ENCODE results near the gene PELI2.

The PELI2 gene

DNA sequence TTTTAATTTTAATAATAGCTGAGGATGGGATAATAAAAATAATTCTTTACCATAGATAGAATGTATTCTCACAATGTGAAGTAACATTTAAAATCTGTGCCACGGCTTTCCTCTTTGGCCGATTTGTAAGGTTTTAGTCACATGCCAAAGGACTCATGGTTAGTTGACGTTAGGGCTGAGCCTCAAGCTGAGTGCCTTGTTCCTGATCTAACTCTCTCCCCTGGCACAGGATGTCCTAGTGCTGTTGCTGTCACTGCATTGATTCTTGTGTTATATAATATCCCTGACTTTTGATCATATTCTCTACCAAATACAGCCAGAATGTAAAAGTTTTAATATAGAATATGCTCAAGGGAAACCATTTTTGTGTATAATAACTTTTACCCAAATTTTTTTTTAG is 144.3 kb downstream of the PELI2 start:
- no peak for FAIRE-seq

- FAIRE-seq, result no peak
These were observed 149.8 kb downstream of the PELI2 start for GRCh38 chr14:56268039-56268438.

DNA sequence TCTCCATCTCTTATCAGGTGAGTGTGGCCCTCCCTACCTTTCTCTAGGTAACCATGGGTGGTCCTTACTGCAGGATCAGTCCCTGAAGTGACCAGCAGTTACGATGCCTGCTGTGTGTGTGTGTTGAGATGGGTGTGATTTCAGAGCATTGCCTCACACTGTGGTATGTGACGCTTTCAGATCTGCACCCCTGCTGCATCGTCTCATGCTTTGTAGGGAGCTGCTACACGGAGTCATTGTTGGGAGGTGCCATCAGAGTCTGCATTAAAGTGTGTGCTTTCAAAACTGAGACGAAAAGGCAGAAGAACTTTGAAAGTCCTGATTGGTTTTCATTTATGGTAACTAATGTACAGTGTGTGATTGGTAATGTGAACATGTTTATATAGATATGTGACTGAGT is 150.5 kb downstream of the PELI2 start:
- no peak for FAIRE-seq

DNA sequence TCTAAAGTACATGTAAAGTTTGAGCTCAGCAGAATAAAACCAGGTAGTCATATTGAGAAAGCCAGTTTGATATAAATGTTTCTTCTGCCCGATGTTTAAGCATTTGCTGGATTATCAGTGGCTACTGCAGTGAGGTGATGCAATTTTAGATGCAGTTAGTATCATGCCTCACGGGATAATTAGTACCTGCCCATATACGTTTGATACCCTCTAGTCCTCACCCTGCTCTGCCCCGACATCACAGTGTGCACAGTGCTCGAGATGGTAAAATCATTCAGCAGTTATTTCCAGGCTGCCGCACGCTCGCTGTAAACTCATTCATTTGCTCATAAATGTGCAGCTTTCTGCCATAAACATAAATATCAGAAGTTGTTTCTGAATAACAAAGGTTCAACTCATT is 152.7 kb downstream of the PELI2 start:
- no peak for FAIRE-seq

GRCh38 chr14:56271970-56272369 is 153.8 kb downstream of the PELI2 start:
- no peak for FAIRE-seq

DNA sequence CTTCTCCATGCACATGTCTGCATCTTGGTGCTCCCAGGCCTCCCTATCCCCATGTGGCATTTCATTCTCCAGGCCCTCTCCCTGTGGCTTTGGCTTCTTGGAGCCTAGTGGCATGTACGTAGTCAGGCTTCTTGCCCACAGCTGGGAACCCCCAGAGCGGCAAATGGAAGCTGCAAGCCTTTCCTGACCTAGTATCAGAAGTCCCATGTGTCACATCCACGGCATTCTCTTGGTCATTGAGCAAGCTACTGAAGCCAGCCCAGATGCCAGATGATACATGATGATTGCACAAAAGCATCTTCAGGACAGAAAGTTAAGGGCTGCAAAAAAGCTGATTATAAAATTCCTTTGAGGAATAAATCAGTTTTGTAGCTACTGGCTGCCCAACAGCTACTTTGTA is 154.9 kb downstream of the PELI2 start:
- no peak for FAIRE-seq

DNA sequence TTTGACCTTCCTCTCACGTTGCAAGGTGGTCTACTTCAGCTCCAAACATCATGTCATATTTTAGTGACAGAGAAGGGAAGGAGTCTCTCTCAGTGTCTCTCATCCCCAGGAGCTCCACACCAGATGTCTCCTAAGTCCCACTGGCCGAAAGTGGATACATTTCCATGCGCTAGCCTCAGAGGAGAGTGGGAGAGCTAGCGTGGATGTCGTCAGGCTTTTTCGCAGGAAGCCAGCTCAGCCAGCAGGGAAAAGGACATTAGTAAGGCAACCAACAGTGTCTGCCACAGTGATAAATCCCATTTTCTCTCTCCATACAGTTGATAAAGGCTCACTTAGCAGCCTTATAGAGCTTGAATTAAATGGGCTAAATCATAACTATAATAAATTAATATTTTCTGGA is 155.7 kb downstream of the PELI2 start:
- no peak for FAIRE-seq

GRCh38 chr14:56274556-56274955 is 156.3 kb downstream of the PELI2 start:
- no peak for FAIRE-seq

DNA sequence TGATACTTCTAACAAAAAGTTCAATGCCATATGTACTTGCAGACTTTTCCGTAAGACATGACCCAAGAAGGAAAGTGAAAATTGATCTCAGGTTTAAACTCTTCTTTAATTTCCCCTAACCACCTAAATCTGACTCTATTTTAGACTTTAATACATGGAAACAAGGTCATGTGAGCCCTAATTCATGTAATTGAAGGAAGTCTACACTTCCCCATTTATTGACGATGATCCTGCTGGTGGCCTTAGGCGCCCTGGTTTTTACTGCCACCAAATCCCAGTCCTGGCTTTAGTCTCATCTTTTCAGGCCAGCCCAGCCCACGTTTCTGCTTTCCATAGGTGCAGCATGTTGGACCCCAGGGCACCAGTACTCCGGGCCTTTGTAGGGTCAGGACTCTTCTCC is 157.9 kb downstream of the PELI2 start:
- no peak for FAIRE-seq

DNA sequence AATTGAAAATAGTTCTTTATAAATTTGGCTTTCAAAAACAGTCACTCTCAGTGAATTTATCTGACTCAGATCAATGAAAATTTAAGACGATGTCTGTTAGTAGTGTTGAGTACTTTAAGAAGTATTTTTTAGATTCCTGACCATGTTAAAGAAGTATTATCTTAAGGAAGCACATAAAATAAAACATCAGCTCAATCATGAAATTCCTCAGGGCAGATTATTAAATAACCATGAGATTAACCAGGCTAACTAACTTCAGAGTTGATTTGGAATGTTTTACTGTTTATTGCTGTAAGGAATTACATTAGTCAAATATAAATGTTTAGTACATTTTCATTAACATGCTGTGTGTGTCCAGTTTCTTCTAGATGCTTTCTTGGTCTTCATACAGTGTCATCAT is 160.2 kb downstream of the PELI2 start:
- no peak for FAIRE-seq

GRCh38 chr14:56280843-56281242 is 162.6 kb downstream of the PELI2 start:
- FAIRE-seq, result no peak

DNA sequence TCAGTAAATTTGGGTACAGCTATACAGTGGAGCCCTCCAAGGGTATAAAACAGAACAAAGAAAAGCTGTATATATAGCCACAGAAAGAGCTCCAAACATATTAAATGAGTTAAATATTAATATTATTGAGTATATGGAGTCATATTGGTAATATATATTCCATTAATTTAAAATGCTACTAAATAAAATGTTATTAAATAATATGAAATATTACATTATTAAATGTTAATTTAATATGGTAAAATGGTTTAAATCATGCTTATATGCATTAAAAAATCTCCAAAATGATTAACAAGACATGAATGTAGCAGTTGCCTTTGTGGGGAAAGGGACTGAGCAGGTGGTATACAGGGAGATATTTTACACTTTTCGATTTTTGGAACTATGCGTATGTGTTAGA is 164.0 kb downstream of the PELI2 start:
- no peak for FAIRE-seq

GRCh38 chr14:56284641-56285040 is 166.4 kb downstream of the PELI2 start:
- no peak for FAIRE-seq

DNA sequence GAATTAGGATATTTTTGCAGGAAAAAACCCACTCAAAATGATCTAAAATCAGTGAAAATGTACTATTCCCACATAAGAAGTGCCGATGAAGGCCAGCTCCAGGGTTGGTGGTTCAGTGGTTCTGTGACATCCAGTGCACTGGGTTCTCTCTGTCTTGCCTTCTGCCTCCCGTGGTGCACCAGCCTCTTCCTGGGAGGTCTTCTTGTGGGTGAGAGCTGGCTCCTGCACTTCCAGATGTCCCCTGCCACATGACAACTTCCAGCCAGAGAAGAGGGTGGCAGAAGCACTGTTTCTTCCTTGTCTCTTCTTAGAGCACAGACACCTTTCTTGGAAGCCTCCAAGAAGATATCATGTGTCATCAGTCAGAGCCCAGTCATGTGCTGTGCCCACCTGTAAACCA is 170.9 kb downstream of the PELI2 start:
- no peak for FAIRE-seq

GRCh38 chr14:56290195-56290594 is 172.0 kb downstream of the PELI2 start:
- FAIRE-seq, result no peak

- FAIRE-seq, result no peak
These were observed 174.8 kb downstream of the PELI2 start for GRCh38 chr14:56292970-56293369.

DNA sequence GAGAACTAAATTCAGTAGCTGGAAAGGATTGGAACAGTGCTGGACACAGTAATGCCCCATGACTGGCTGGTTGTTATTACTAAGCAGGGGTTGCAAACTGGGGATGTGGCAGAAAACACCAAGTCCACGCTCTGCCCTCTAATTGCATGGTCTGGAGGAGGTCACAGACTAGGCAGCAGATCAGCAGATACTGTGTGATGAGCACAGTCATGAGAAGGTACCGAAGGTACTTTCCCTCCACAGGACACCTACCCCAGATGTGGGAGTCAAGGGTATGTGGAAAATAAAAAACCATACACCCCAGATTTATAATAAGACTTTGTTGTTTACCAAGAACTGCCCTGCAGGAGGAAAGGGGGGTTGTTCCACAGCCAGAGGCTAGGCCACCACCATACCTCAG is 175.3 kb downstream of the PELI2 start:
- no peak for FAIRE-seq

DNA sequence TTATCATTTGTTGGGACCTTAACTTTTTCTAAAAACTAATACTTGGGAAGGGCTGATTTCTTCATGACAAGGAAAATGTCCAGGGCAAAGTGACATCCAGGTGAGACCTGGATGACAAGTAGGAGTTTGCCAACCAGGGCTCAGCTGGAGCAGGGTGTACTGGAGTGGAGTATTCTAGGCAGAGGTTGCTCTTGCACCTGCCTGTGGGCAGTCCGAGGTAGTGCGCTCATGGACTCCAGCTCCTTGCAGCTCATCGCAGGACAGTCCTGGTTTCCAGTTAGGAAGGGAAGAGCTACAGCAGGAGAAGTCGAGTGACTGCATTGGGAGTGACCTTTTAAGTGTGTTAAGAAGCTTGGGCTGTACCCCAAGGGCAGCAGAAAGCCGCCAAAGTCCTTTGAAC is 175.9 kb downstream of the PELI2 start:
- FAIRE-seq, result no peak

DNA sequence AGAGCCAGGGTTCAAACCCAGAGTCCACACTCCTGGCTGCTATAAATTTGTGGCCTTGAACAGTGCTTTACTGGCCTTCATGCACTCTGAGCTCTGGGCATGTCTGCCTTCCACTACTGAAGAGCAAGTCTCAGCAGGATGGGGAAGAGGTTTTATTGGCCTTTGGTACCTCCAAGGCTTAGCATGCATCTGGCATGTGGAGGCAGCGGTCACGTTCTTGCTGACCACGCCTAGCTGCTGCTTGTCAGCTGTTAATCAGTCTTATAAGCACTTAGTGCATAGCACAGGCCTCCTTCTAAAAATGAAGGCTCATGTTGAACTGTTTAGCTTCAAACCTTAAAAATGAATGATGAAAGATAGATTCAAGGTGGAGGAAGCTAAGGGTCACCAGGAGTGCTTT is 177.5 kb downstream of the PELI2 start:
- no peak for FAIRE-seq

DNA sequence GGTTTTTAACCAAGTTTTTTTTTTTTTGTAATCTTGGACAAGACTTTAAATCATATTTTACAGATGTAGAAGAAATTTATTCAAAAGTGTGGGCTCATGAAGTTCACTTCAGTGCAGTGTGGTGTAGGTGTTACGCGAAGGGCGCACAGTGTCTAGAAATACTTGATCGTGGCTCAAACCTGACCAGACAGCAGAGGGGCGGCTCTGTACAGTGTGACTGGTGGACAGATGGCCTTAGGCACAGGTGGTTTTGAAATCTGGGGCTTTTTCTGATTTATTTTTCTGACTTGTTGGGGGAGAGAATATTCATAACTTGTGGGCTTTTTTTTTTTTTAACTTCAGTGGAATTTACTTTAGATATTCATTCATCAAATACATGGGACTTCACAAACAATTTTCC is 179.2 kb downstream of the PELI2 start:
- FAIRE-seq, result no peak

GRCh38 chr14:56299306-56299984 is 181.2 kb downstream of the PELI2 start:
- FAIRE-seq, result no peak

DNA sequence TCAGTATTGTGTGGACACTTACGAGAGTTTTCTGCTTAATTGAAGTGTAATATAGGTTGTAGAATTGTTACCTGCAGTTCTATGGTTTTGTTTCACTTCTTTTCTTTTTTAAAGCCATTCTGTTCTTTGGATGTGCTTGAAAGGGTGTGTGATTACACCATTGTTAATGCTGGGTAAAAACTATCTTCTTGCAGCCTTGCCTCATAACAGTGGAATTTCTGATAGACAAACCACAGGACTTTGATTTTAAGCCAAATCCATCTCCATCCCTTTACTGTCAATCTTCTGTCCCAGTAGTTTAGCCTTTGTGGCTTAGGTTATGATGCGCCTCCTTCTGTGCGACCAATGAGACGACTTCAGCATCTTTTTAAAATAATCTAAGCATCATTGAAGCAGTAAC is 182.3 kb downstream of the PELI2 start:
- FAIRE-seq, result no peak

- FAIRE-seq, result no peak
These were observed 186.2 kb downstream of the PELI2 start for GRCh38 chr14:56304456-56304855.

DNA sequence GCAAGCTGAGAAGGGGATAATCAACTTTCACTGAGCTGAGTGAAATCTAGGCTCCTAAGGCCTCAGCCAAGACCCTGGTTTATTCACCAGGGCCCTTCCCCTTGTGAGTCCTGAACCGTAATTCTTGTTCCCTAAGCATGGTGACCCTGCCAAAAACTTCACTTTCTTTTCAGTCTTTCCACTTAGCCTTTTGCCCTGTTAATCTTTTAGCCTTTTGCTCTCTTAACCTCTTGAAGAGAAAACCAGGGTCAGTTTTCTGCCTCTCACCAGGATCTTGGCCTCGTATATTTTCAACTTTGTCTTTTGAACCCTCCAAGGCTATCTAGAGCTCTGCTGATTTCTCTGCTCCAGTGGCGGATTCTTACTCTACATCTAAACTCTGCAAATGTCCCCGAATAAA is 191.0 kb downstream of the PELI2 start:
- no peak for FAIRE-seq

DNA sequence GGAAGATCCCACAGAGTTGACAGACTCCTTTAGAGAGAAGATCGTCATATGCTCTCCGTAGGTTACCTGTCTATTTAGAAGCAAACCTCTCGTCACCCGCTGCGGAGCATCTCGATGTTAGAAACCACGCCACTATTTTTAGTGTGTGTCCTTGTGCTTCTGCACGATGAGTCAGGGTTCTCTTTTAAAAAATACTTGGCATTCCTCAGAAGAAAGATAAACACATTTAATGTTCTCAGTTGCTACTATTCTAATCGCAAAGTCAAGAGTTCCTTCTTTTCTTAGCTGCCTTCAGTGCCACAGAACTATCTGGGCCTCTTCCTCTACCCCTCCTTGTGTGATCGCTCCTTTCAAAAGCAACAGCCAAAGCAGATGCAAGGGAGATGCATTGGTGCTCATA is 192.4 kb downstream of the PELI2 start:
- no peak for FAIRE-seq

DNA sequence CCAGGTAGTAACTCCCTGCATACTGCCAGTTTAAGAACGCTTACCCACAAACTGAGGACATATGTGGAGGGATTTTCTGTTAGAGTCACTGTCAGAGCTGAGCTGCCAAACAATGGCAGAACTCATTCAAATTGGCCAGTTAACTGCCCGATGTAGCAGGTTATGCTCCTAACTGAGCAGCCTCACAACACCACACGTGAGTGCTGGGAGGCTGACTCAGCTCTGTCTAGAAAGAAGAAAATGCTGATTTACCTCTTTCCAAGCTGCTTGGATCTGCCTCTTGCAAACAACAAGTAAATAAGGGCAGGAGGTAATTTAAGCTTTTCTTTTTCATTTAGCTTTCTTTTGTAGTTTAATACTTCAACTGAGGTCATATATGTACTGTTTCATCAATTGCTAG is 195.6 kb downstream of the PELI2 start:
- FAIRE-seq, result no peak
